Stimulated activated CD4-positive, alpha-beta T cell treated with anti-CD3 and anti-CD28 coated beads, Interleukin-4, amount 100 ng/mL, for 24 hours (primary cell): ENCODE measurements around the gene CDK7.
"Not testable (repeated sequence)": the region's sequence is repeated elsewhere in the genome, so short reads cannot be mapped to it uniquely, and the experiment has no call there.

Experiments used
- DNase-seq: peaks from one replicate; pipeline ENCODE4 v3.0.0-alpha.2; 2020

The CDK7 gene

GRCh38 chr5:69238760-69239251 is 4.1 kb downstream of the CDK7 start:
- DNase-seq: no peak

DNA sequence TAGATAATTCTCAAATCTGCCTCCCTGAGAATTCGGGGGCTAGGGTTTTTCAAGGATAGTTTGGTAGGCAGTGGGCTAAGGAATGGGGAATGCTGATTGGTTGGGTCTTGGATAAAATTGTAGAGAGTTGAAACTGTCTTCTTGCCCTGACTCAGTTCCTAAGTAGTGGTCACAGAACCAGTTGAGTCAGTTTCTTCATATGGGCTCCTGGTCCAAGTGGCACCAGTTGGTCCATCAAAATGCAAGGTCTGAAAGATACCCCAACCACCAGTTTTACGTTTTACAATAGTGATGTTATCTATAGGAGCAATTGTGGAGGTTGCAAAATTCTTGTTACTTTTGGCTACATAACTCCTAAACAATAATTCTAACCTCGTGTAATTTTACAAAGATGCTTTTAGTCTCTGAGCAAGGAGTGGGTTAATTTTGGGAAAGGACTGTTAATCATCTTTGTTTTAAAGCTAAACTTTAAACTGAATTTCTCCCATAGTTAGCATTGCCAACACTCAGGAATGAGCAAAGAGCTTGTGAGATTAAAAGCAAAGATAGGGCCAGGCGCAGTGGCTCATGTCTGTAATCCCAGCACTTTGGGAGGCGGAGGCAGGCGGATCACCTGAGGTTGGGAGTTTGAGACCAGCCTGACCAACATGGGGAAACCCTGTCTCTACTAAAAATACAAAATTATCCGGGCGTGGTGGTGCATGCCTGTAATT is 7.7 kb downstream of the CDK7 start:
- no peak for DNase-seq

GRCh38 chr5:69245031-69245430 is 10.3 kb downstream of the CDK7 start:
- DNase-seq: no peak

DNA sequence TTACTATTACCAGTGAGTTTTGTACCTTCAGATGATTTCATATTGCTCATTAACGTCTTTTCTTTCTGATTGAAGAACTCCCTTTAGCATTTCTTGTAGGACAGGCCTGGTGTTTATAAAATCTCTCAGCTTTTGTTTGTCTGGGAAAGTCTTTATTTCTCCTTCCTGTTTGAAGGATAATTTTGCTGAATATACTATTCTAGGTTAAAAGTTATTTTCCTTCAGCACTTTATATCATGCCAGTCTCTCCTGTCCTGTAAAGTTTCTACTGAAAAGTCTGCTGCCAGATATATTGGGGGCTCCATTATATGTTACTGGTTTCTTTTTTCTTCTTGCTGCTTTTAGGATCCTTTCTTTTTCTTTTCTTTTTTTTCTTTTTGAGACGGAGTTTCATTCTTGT is 13.3 kb downstream of the CDK7 start:
- no peak for DNase-seq

DNA sequence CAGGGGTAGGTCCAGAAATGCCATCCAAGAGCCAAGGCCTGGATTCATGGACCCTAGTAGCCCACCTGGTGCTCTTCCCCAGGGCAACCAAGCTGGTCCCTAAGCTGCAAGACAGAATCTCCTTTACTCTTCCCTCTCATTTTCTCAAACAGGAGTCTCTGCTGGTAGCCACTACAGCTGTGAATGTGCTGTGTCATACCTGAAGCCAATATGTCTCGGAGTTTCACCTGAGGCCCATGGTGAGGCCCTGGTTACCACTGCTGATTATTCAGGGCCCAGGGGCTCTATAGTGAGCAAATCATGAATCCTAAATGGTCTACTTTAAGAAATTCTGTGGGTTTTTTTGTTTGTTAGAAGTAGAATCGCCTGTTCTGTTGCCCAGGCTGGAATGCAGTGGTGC is 15.9 kb downstream of the CDK7 start:
- DNase-seq: no peak

GRCh38 chr5:69252437-69252836 is 17.8 kb downstream of the CDK7 start:
- no peak for DNase-seq

GRCh38 chr5:69255940-69256339 is 21.3 kb downstream of the CDK7 start:
- not testable (repeated sequence) for DNase-seq

- no peak for DNase-seq
Measured at GRCh38 chr5:69257577-69257976, 22.9 kb downstream of the CDK7 start.

DNA sequence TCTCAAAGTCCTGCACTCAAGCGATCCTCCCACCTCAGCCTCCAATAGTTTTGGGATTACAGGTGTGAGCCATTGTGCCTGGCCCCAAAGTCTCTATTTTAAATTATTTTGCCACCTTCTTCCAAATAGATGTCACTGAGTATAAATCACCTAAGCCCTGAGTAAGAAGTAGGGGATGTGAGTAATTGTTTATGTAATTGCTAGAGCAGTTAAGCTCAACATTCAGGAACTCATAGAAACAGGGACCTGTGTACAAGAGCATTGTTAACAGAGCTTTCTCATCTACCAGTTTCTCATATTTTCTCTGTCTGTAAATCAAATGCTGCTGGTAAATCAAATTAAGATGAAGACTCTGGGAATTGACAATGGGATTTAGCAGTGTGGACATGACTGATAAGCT is 26.3 kb downstream of the CDK7 start:
- DNase-seq: no peak

GRCh38 chr5:69265931-69266330 is 31.2 kb downstream of the CDK7 start:
- no peak for DNase-seq

DNA sequence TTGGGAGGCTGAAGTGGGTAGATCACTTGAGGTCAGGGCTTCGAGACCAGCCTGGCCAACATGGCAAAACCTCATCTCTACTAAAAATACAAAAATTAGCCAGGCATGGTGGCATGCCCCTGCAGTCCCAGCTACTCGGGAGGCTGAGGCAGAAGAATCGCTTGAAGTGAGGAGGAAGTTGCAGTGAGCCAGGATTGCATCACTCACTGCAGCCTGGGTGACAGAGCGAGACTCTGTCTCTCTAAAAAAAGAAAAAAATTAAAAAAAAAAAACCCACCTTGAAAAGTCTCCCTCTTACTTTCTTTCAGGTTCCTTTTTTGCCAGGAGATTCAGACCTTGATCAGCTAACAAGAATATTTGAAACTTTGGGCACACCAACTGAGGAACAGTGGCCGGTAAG is 34.2 kb downstream of the CDK7 start:
- DNase-seq: no peak

DNA sequence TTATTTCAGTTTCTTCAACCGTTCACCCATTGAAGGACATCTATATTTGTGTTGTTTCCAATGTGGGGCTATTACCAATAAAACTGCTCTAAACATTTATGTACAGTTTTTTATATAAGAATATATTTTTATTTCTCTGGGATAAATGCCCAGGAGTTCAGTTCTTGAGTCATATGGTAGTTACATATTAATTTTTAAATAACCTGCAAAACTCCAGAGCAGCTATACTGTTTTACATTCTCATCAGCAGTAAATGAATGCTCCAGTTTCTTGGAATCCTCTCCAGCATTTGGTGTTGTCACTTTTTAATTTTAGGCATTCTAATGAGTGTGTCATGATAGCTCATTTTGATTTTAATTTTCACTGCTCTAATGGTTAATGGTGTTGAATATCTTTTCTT is 36.2 kb downstream of the CDK7 start:
- DNase-seq: no peak

DNA sequence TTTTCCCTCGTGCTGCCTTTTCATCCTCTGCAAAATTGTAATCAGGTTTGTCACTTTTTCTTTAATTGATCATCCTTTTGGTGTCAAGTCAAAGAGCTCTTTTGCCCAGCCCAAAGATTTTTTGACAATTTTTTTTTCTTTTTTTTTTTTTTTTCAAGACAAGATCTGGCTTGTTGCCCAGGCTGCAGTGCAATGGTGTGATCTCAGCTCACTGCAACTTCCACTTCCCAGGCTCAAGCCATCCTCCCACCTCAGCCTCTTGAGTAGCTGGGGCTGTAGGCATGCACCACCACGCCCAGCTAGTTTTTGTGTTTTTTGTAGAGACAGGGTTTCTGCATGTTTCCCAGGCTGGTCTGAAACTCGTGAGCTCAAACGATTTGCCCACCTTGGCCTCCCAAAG is 36.7 kb downstream of the CDK7 start:
- no peak for DNase-seq

- no peak for DNase-seq
Measured at GRCh38 chr5:69275563-69275962, 40.9 kb downstream of the CDK7 start.

GRCh38 chr5:69276422-69277174 is 41.9 kb downstream of the CDK7 start:
- no peak for DNase-seq

- DNase-seq: no peak
Measured at GRCh38 chr5:69279517-69279916, 44.8 kb downstream of the CDK7 start.

DNA sequence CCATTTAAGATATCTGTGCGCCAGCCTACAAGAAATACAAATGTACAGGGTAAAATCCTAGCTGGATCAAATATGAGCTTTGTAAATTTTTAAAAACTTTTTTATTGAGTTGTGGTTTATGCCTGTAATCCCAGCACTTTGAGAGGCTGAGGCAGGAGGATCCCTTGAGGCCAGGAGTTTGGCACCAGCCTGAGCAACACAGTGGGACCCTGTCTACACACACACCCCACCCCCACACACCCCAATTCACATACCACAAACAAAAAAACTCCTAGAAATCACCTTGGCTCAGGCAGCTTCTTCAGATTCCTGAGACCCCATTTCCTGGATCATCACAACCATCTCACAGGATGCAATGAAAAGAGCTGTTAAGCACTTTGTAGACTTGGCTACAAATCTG is 46.4 kb downstream of the CDK7 start:
- DNase-seq: no peak

GRCh38 chr5:69284203-69284602 is 49.5 kb downstream of the CDK7 start:
- no peak for DNase-seq

DNA sequence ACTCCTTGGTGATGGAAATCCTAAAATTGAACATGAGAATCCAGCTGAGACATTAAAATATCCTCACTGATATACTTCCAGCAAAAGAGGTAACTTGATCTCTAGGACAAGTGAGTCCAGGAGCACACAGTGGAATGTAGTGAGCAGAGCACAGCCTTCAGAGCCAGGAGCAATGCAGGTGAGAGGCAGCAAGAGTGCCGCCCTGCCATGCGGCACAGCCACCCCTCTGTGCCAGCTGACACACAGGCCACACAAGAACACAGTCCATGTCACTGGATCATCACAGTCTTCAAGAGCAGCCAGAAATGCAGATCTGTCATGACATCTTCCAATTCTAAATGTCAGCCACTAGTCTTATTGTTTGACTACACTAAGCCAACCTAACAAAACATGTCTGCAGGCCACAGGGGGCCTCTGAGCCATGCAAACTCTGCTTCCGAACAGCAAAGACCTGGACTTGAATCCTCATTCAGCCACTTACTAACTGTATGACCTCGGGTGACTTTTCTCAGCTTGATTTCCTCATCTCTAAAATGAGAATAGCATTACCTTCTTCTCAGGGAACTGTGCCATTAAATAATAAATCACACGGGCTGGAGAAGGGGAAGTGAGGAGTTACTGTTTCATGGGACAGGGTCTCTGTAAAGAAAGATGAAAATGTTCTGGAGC is 50.9 kb downstream of the CDK7 start:
- DNase-seq: no peak

GRCh38 chr5:69288069-69288468 is 53.4 kb downstream of the CDK7 start:
- no peak for DNase-seq

GRCh38 chr5:69288688-69289087 is 54.0 kb downstream of the CDK7 start:
- DNase-seq: no peak

GRCh38 chr5:69292306-69292705 is 57.6 kb downstream of the CDK7 start:
- no peak for DNase-seq

DNA sequence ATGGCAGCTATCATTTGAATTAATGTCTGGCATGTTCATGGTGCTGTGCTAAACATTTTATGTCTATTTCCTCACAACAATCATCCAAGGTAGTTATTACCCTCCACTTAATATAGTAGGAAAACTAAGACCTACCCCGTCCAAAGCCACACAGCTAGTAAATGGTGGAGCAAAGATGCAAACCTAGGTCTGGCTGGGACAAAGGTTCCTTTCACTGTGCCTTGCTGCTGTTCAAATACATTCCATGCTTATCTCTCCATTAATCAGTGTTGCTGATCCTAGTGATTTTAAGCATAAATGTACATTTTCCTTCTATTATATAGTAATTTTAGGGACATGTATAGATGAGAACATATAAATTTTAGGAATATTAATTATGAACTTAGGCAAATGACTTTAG is 59.2 kb downstream of the CDK7 start:
- DNase-seq: no peak
